Measurements from ENCODE around the gene SRRM4.

SRRM4 gene

GRCh38 chr12:119182701-119183493 is 201.6 kb downstream of the SRRM4 start:
- no peak for TF ChIP-seq EP300 (IDR thresholded peaks at IDR 0.05; ENCODE audit: borderline replicate concordance)
- no peak for TF ChIP-seq MAX (IDR thresholded peaks at IDR 0.05)
- no peak for TF ChIP-seq EGR1 (IDR thresholded peaks at IDR 0.05)
- TF ChIP-seq YY1 (IDR thresholded peaks at IDR 0.05; ENCODE audit: low read depth), result no peak
- TF ChIP-seq NFIC (IDR thresholded peaks at IDR 0.05), result no peak
- TF ChIP-seq ZBTB7A (IDR thresholded peaks at IDR 0.05; ENCODE audit: low read depth), result no peak
- no peak for TF ChIP-seq CEBPB (IDR thresholded peaks at IDR 0.05)
- TF ChIP-seq TEAD4 (IDR thresholded peaks at IDR 0.05), result no peak
- TF ChIP-seq TCF12 (IDR thresholded peaks at IDR 0.05; ENCODE audit: low read depth), result no peak
- no peak for TF ChIP-seq TAF1 (IDR thresholded peaks at IDR 0.05; ENCODE audit: low read depth)
- no peak for TF ChIP-seq USF1 (IDR thresholded peaks at IDR 0.05)

- TF ChIP-seq CEBPB (IDR thresholded peaks at IDR 0.05), result no peak
- no peak for TF ChIP-seq MAX (IDR thresholded peaks at IDR 0.05)
- no peak for TF ChIP-seq TCF12 (IDR thresholded peaks at IDR 0.05; ENCODE audit: low read depth)
- TF ChIP-seq USF1 (IDR thresholded peaks at IDR 0.05), result no peak
- TF ChIP-seq EGR1 (IDR thresholded peaks at IDR 0.05), result no peak
- no peak for TF ChIP-seq FOXM1 (IDR thresholded peaks at IDR 0.05; ENCODE audit: borderline replicate concordance, low read depth)
- no peak for TF ChIP-seq YY1 (IDR thresholded peaks at IDR 0.05; ENCODE audit: low read depth)
- no peak for TF ChIP-seq CREB1 (IDR thresholded peaks at IDR 0.05; ENCODE audit: low read depth)
- TF ChIP-seq REST (IDR thresholded peaks at IDR 0.05; ENCODE audit: low read depth), result no peak
- TF ChIP-seq NFIC (IDR thresholded peaks at IDR 0.05), result no peak
- TF ChIP-seq TAF1 (IDR thresholded peaks at IDR 0.05; ENCODE audit: low read depth), result no peak
- TF ChIP-seq ZBTB7A (IDR thresholded peaks at IDR 0.05; ENCODE audit: low read depth), result no peak
- TF ChIP-seq TEAD4 (IDR thresholded peaks at IDR 0.05), result no peak
These were observed 202.8 kb downstream of the SRRM4 start for GRCh38 chr12:119183942-119184695.

- no peak for TF ChIP-seq ZBTB7A (IDR thresholded peaks at IDR 0.05; ENCODE audit: low read depth)
- TF ChIP-seq CEBPB (IDR thresholded peaks at IDR 0.05), result no peak
- TF ChIP-seq FOXM1 (IDR thresholded peaks at IDR 0.05; ENCODE audit: borderline replicate concordance, low read depth), result no peak
- no peak for TF ChIP-seq TAF1 (IDR thresholded peaks at IDR 0.05; ENCODE audit: low read depth)
- no peak for TF ChIP-seq MAX (IDR thresholded peaks at IDR 0.05)
- no peak for TF ChIP-seq USF1 (IDR thresholded peaks at IDR 0.05)
- TF ChIP-seq EP300 (IDR thresholded peaks at IDR 0.05; ENCODE audit: borderline replicate concordance), result no peak
- TF ChIP-seq EGR1 (IDR thresholded peaks at IDR 0.05), result no peak
- no peak for TF ChIP-seq NFIC (IDR thresholded peaks at IDR 0.05)
These were observed 213.9 kb downstream of the SRRM4 start for GRCh38 chr12:119195256-119195655.

- no peak for TF ChIP-seq REST (IDR thresholded peaks at IDR 0.05; ENCODE audit: low read depth)
- no peak for TF ChIP-seq YY1 (IDR thresholded peaks at IDR 0.05; ENCODE audit: low read depth)
- TF ChIP-seq NFIC (IDR thresholded peaks at IDR 0.05), result no peak
- TF ChIP-seq CEBPB (IDR thresholded peaks at IDR 0.05), result no peak
- TF ChIP-seq CREB1 (IDR thresholded peaks at IDR 0.05; ENCODE audit: low read depth), result no peak
- TF ChIP-seq FOXM1 (IDR thresholded peaks at IDR 0.05; ENCODE audit: borderline replicate concordance, low read depth), result no peak
- TF ChIP-seq ZBTB7A (IDR thresholded peaks at IDR 0.05; ENCODE audit: low read depth), result no peak
- TF ChIP-seq EP300 (IDR thresholded peaks at IDR 0.05; ENCODE audit: borderline replicate concordance), result no peak
- TF ChIP-seq EGR1 (IDR thresholded peaks at IDR 0.05), result no peak
- no peak for TF ChIP-seq MAX (IDR thresholded peaks at IDR 0.05)
These were observed 217.1 kb downstream of the SRRM4 start for GRCh38 chr12:119198440-119198839.
